Measurements from ENCODE around the gene REXO5.

DNA sequence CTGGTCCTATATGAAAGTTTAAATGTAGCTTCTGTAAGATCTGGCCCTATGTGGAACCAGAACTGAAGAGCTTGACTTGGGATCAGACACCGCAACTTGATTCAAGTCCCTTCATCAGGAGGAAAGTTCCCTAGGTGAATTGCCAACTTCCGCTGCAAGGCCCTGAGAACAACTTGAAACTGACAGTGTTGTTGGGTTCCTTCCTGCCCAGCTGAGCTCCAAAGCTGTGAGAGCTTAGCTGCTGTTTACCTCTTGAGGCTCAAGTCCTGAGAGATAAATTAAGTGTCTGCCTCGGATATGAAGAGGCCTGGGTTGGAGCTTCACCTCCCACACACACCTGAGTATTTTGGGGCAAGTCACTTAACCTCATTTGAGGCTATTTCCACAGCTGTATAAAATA is 44.7 kb downstream of the REXO5 start:
- no peak for TF ChIP-seq CTCF (conservative IDR thresholded peaks at IDR 0.05; ENCODE audit: low read depth, low read length)
- TF ChIP-seq EZH2 (IDR thresholded peaks at IDR 0.05; ENCODE audit: borderline replicate concordance, low read depth, low read length, poor library complexity, severe bottlenecking): no peak
